22Rv1 (cell line): ENCODE results near the gene EPHA3.

Source experiments
- ZFX ChIP-seq: fragments of 450-650 bp; IDR thresholded peaks from 2 replicates; pipeline ENCODE4 v1.6.1; 2017; ENCODE audit warnings: antibody characterized with exemption, borderline replicate concordance
- TF ChIP-seq, protein P1 (sequence below): fragments of 450-650 bp; IDR thresholded peaks from 2 replicates; pipeline ENCODE4 v1.5.1; 2017; ENCODE audit warnings: mild to moderate bottlenecking

DNA sequence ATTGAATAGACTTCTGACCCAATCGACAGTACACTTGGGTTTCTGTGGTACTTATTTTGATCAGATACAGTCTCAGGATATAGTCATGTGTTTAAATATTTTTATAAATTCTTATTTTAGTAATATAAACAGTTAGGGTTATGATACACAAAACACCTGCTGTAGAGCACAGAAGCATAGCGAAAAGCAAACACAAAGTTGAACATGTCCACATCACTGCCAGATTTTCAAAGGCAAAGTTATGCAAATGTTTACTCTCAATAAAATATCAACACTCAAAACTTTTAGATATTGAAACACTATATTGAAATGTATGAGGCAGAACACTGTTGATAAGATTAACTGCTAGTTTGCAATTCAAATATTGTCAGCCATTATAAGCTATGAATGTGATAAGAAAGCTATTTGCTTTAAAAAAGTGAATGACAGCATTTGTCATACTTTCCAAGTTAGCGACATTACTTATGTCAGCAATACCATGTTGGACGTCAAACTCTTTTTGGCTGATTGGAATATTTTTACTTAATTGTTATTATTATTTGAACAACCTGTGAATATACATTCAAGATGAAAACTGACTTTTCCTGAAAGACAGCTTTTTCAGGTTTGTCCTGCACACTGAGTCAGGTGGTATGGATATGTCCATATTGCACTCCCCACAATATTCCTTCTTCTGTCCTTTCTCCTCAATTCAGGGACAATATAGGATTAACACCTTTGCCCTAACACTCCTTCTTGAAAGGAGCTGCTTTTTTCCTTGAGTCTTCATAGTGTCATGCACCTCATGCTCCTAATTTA lies 367.1 kb downstream of the EPHA3 start:
- TF ChIP-seq, protein P1, sequence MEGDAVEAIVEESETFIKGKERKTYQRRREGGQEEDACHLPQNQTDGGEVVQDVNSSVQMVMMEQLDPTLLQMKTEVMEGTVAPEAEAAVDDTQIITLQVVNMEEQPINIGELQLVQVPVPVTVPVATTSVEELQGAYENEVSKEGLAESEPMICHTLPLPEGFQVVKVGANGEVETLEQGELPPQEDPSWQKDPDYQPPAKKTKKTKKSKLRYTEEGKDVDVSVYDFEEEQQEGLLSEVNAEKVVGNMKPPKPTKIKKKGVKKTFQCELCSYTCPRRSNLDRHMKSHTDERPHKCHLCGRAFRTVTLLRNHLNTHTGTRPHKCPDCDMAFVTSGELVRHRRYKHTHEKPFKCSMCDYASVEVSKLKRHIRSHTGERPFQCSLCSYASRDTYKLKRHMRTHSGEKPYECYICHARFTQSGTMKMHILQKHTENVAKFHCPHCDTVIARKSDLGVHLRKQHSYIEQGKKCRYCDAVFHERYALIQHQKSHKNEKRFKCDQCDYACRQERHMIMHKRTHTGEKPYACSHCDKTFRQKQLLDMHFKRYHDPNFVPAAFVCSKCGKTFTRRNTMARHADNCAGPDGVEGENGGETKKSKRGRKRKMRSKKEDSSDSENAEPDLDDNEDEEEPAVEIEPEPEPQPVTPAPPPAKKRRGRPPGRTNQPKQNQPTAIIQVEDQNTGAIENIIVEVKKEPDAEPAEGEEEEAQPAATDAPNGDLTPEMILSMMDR = no peak
- TF ChIP-seq ZFX = no peak
